Calu3 (cell line): Measurements from ENCODE around the gene RNF157. TPM values are rescaled to one million over a fixed set of nuclear protein-coding genes. Genes with fewer than 3 reads are reported as not detected.

Experiments
- BruUV-seq: library from RNA; stranded (reverse); fragments of 400-500 nt; replicated peaks from 2 replicates; lab custom pipeline; 2021; lab: Mats Ljungman, UMichigan
- CTCF ChIA-PET: fragments of 300-600 bp; sonication (Branson Sonifier 250); formaldehyde crosslinking; loops from one replicate; lab custom pipeline; 2022; ENCODE audit warnings: antibody characterized with exemption; lab: Charles Lee
- DNase-seq: peaks from one replicate; pipeline ENCODE4 v3.0.0; 2022
- H3K27ac Mint-ChIP-seq: one replicate; pipeline ENCODE4 v1.8.0; 2022; ENCODE audit warnings: mixed read lengths; ENCODE audit not compliant: unreplicated experiment
- H3K27me3 Mint-ChIP-seq: one replicate; pipeline ENCODE4 v1.8.0; 2022; ENCODE audit warnings: mixed read lengths; ENCODE audit not compliant: unreplicated experiment
- H3K36me3 Mint-ChIP-seq: one replicate; pipeline ENCODE4 v1.8.0; 2022; ENCODE audit warnings: mild to moderate bottlenecking, moderate library complexity, mixed read lengths; ENCODE audit not compliant: insufficient read depth, unreplicated experiment
- H3K4me1 Mint-ChIP-seq: one replicate; pipeline ENCODE4 v1.8.0; 2022; ENCODE audit warnings: mild to moderate bottlenecking, low read depth, mixed read lengths; ENCODE audit not compliant: unreplicated experiment
- H3K4me3 Mint-ChIP-seq: one replicate; pipeline ENCODE4 v1.8.0; 2022; ENCODE audit warnings: mild to moderate bottlenecking, low read depth, moderate library complexity, mixed read lengths; ENCODE audit not compliant: unreplicated experiment
- H3K9me3 Mint-ChIP-seq: one replicate; pipeline ENCODE4 v1.8.0; 2022; ENCODE audit warnings: low read depth, mixed read lengths; ENCODE audit not compliant: unreplicated experiment
- CTCF ChIP-seq: fragments of 200-600 bp; IDR thresholded peaks from one replicate; pipeline ENCODE4 v1.8.0; 2022; ENCODE audit warnings: antibody characterized with exemption; ENCODE audit not compliant: unreplicated experiment
- intact Hi-C: fragments of 100-400 bp; cut with micrococcal nuclease; formaldehyde crosslinking; loops from one replicate; pipeline ENCODE4 v1.10.0; 2022; ENCODE audit not compliant: unreplicated experiment
- total RNA-seq: library from RNA; stranded (reverse); gene quantifications from 2 replicates; pipeline ENCODE4 v1.2.3, GENCODE V29; 2022

RNF157 gene
- total RNA-seq, 1 experiment from 2014 or later = 17.6 TPM

DNA sequence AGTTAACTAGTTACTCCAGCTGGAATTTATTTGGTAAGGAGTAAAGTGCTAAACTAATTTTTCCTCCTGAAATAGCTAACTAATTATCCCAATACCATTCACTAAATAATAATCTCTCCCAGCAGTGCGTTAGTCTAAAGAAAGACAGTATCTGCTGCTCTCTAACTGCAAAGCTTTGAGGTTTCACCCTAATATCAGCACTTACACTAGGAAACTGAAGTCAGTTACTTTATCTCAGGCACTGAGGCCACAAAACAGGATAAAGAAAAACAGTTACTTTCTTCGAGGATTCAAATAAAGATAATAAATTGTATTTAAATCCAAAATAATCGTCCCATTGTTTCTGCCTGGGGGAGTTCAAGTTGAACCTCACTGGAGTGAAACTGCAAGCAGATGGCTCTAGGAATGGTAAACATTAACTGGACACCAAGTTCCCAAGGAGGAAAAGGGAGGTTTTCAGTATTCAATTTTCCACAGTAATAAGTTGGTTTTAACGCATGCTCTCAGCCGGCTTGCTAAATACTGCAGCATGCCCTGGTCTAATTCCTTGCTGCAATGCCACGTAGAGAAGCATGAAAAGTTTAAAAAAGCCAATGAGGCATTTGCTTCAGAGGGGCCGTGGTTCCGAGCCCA lies 79.3 kb downstream of the RNF157 start:
- Mint-ChIP-seq H3K9me3 (no peaks in the 10 kb centered on the region), H3K36me3 (peaks cover 11% of the 10 kb centered on the region), H3K27ac (no peak overlapping the region), H3K4me3 (no peak overlapping the region), H3K27me3 (no peaks in the 10 kb centered on the region), H3K4me1 (no peaks in the 10 kb centered on the region)
- intact Hi-C loops = no loop called here
- no peak for DNase-seq
- CTCF ChIA-PET = no interaction called here
- BruUV-seq = no TSS peak
- no peak for TF ChIP-seq CTCF

DNA sequence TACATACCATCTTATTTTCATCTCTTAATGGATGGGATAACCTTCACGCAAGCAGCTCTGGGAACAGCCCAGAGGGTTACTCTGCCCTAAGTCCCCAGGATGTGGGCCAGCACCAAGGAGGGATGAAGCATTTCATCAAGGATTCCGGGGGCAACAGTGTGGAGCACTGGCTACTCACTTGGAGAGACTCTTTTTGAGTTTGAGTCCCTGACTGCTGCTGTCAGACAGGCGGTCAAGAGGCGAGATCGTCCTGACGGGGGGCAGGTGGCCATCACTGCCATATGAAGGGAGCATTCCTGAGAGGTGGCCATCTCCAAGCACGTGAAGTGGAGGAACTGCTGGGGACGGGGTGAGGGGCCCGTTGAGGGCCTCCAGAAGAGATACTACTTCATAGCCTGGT lies 81.1 kb downstream of the RNF157 start:
- DNase-seq = no peak
- no TSS peak for BruUV-seq
- Mint-ChIP-seq H3K4me3 (no peak overlapping the region), H3K27ac (no peak overlapping the region), H3K27me3 (no peaks in the 10 kb centered on the region), H3K4me1 (no peaks in the 10 kb centered on the region), H3K9me3 (no peaks in the 10 kb centered on the region), H3K36me3 (peaks cover 11% of the 10 kb centered on the region)
- CTCF ChIA-PET = no interaction called here
- TF ChIP-seq CTCF = no peak
- intact Hi-C loops = no loop called here

GRCh38 chr17:76157759-76158158 lies 82.5 kb downstream of the RNF157 start:
- DNase-seq = no peak
- intact Hi-C loops = no loop called here
- no peak for TF ChIP-seq CTCF
- CTCF ChIA-PET = interaction anchor here (0.6 kb wide), 1 partner anchor 36 kb away, joined by 3 read pairs; no protein-coding TSS in a partner anchor
- H3K4me3 Mint-ChIP-seq = no peak overlapping the region
- no peaks in the 10 kb centered on the region for H3K27me3 Mint-ChIP-seq
- H3K4me1 Mint-ChIP-seq = no peaks in the 10 kb centered on the region
- H3K27ac Mint-ChIP-seq = no peak overlapping the region
- no peaks in the 10 kb centered on the region for H3K9me3 Mint-ChIP-seq
- peaks cover 11% of the 10 kb centered on the region for H3K36me3 Mint-ChIP-seq
- BruUV-seq = no TSS peak

DNA sequence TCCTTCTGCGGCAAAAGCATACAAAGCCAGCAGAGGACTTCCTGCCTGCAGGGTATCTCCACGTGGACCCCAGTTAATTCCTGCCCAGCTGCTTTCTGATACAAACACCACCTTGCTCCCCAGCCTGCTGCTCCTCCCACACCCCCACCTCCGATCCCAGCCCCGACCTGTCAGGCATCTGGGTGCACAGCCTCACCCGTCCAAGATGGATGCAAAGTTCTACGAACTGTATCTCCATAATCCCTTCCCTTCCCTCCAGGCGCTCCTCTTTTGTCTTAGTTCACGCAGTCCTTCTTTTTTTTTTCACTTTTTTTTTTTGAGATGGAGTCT lies 83.7 kb downstream of the RNF157 start:
- Mint-ChIP-seq H3K27me3 (no peaks in the 10 kb centered on the region), H3K36me3 (peaks cover 11% of the 10 kb centered on the region), H3K9me3 (no peaks in the 10 kb centered on the region), H3K4me3 (no peak overlapping the region), H3K4me1 (no peaks in the 10 kb centered on the region), H3K27ac (no peak overlapping the region)
- intact Hi-C loops = no loop called here
- BruUV-seq = no TSS peak
- no peak for DNase-seq
- no peak for TF ChIP-seq CTCF
- CTCF ChIA-PET = no interaction called here
